Tongue (tissue), 2 donors: Measurements from ENCODE around the gene ARFGEF3. TPM values are rescaled to one million over a fixed set of nuclear protein-coding genes. Genes with fewer than 3 reads are reported as not detected.

Experiments
- DNase-seq: peaks from one replicate; pipeline ENCODE4 v3.0.0-alpha.2; 2015
- total RNA-seq: library from RNA; depleted of rRNA; stranded (reverse); fragments of >200 nt; gene quantifications from one replicate; pipeline ENCODE4 v1.2.3, GENCODE V29; 2014

Gene ARFGEF3
- total RNA-seq, 1 donor from 2014 or later = 3.3 TPM

DNA sequence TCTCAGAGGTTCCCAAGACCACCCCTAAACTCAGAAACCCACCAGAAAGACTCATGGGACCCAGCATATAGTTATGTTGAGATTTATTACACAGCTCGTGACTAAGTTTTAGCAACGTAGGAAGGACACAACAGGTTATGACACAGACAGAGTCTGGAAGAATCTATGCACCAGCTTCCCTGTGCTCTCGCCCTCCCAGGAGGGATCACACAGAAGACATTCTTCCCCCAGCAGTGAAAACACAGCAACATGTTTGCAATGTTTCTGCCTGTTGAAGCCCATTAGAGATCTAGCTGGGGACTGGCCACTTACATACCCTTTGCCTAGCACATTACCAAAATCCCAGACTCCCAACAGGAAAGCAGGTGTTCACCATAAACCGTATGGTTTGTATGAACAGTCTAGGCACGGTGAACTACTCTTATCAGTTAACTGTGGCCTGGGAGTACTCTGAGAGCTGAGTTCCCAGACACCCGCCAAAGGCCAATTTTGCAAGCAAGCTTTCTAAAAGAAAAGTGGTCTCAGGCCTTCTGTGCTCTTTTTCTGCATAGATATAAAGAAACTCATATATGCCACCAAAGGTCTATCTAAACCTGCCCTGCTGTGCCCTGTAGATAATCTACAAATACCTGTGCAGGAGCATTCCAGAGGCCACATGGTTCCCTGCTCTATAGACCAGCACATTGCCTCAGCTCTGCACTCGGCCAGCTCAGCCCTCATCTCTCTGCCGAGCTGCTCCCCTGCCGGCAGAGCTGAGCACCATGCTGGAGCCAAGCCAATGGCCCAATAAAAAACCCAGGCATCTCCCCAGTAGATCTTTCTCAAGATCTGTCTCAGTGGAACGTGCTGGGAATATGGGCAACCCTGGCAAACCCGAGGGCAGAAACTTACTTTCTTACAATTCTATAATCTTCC, 146.3 kb downstream of the ARFGEF3 start:
- DNase-seq = no peak

DNA sequence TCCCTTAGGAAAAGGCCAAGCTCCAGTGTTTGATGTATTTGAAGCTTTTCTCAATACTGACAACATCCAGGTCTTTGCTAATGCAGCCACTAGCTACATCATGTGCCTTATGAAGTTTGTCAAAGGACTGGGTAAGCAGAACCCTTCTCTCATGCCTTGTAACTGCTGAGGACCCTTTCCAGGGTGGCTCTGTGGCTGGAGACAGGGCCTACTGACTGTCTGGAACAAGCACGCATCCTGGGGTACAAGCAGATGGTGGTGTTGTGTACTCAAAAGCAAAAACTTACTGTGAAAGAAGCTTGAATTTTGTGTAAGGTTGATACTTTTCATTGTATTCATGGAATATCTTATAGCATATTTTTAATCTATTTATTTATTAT, 147.0 kb downstream of the ARFGEF3 start:
- no peak for DNase-seq

DNA sequence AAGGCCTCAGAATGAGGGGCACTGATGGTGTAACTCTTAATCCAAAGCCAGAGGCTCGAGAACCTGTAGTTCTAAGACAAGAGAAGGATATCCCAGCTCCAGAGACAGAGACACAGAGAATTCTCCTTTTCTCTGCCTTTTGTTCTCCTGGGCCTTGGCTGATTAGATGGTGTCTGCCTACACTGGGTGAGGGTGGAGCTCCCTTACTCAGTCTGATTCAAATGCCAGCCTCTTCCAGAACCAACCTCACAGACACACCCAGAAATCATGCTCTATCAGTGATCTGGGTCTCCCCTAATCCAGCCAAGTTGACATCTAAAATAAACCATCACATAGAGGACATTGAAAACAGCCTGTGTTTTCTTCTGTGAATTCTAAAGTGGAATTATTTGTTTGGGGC, 148.0 kb downstream of the ARFGEF3 start:
- DNase-seq = no peak

DNA sequence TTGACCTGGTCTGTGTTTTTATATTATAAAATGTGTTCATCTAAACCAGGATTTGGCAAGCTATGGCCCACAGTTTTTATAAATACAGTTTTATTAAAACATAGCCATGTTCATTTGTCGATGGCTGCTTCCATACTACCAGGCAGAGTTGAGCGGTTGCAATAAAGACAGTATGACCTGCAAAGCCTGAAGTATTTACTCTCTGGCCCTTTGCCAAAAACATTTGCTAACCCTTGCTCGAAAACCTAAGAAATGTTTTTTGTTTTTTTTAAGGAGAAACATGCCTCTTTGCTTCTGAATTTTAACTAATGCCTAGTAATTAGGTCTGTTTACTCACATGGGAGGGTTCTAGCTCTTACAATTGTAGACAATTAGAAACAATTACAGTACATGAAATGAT, 148.6 kb downstream of the ARFGEF3 start:
- DNase-seq = peak; percentile 45

DNA sequence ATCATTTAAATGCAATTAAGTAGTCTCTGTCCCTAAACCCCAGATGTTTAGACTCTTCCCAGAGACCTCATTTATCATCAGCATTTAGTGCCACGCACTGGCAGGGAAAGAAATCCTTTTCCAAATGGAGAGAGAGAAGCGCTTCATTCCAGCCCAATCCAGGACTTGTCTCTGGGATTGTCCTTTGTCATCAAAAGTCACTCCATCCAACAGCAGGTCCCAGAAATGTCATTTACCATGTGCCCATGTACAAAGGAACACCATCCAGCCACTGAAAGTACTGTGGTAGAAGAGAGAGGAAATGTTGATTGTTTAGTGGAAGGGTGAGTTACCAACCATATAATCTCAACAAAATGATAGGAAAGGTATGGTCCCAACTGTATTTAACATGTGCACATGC, 149.1 kb downstream of the ARFGEF3 start:
- DNase-seq = no peak

DNA sequence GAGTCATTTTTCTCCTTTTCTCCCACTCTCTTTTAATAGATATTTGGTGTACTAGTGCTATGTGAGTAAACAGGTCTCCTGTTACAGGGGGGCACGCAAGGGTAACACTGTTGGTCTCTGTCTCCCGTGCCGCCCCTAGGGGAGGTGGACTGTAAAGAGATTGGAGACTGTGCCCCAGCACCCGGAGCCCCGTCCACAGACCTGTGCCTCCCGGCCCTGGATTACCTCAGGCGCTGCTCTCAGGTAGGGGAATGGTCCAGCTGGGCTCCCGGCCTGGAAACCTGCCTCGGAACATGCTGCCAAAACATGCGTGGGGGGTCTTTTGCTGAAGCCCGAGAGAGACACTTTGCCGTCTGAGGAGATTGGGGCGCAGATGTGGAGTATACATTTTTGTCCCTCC, 149.5 kb downstream of the ARFGEF3 start:
- no peak for DNase-seq

DNA sequence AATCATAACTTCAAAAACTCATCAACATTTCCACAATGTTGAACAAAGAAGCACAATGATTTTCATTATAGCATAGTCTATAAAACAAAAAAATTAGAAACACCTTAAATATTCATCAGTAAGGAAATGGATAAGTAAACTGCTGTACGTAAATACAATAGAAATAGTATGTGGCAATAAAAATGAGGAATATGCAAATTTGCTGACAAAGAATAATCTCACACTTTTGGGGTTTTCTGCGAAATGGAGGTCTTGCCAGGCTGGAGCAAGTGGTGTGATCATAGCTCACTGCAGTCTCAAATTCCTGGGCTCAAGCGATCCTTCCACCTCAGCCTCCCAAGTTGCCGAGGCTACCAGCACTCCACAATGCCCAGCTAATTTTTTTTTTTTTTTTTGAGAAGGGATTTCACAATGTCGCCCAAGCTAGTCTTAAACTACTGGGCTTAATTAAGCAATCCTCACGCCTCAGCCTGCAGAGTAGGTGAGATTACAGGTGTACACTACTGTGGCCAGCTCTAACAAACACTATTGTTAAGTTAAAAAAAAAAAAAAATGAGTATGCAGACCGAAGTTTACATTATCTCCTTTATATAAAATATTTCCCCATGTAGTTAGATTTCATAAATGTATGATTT, 157.1 kb downstream of the ARFGEF3 start:
- DNase-seq = no peak

DNA sequence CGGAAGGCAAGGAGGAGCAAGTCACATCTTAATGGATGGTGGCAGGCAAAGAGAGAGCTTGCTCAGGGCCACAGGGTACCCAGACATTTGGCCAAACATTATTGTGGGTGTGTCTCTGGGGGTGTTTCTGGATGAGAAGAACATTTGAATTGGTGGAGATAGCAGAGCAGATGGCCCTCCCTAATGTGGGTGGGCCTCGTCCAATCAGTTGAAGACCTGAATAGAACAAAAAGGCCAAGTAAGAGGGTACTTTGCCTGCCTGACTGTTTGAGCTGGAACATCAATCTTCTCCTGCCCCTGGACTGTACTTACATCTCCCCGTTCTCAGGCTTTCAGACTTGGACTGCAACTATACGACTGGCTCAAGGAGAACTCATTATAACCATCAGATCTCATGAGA, 160.2 kb downstream of the ARFGEF3 start:
- no peak for DNase-seq

DNA sequence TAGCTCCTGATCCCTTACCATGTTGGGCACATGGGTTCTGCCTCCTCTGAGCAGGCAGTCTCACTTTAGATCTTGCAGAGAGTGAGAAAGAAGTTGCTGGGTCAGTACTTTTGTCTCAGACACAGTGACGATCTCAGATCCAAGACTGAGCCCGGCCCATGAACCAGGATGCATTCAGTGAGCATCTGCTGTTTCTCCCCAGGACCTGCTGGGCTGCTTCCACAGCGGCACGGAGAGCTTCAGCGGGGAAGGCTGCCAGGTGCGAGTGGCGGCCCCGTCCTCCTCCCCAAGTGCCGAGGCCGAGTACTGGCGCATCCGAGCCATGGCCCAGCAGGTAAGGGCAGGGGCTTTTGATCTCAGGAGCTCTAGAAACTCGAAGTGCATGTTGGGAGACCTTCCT, 162.1 kb downstream of the ARFGEF3 start:
- DNase-seq = no peak

DNA sequence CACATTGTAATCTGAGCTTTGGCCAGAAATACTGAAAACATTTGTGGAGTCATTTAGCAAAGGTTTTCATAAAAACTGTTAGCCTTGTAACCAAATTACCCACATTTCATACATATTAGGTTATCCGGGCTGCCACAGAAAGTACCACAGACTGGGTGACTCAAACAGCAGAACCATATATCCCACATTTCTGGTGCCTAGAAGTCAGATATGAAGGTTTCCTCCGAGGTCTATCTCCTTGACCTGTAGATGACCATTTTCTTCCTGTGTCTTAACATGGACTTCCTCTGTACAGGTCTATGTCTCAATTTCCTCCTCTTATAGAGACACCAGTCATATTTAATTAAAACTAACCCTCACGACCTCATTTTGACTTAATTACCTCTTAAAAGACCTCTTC, 166.5 kb downstream of the ARFGEF3 start:
- no peak for DNase-seq

DNA sequence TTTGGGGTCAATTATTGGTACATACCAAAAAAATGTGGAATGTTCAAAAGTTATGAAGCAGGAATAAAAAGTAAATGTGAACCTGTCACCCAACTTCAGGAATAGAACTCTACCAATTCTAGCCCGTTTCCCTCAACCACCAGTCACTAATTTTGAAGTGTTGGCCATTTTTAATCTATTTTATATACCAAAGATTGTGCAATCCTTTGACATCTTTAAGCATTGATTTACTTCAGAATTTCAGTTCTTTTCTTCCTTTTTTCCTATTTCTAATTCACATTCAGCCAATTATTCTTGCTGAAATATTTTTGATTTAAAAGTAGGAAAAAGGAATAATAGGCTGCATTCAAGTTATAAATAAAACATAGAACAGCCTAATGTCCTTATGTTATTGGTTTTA, 169.0 kb downstream of the ARFGEF3 start:
- DNase-seq = no peak

DNA sequence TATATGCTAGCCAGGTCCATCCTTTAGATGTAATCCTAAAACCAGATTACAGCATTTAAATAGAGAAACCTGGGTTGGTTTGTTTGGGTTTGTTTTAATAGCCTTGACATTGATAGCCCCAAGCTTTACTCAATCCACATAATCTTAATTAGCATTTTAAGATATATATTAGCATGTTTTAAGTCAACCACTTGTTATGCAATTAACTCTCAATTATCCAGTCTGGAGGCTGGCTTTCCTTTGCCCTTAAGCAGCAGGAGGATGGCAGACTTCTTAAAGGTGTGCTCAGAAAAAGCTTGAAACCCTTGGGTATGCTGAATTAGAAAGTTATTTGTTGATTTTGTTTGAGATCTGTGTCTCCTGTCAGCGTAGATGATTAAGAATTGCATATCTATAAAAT, 169.7 kb downstream of the ARFGEF3 start:
- DNase-seq = no peak

DNA sequence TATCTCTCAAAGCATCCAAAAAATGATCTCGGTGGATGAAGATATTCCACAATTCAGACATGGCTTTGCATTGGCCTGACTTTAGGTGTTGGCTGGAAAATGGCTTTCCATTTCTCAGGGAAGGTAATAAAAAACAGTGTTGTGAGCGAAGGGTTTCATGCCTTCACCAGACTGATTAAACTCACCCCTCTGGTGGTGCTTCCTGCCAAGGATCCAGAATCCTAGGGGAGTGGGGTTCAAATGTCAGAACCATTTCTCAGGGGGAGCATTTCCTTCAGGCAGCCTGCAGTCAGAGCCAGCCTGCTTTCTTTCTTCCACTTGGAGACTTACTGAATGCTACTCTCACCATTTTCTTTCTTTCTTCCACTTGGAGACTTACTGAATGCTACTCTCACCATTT, 170.2 kb downstream of the ARFGEF3 start:
- DNase-seq = no peak

DNA sequence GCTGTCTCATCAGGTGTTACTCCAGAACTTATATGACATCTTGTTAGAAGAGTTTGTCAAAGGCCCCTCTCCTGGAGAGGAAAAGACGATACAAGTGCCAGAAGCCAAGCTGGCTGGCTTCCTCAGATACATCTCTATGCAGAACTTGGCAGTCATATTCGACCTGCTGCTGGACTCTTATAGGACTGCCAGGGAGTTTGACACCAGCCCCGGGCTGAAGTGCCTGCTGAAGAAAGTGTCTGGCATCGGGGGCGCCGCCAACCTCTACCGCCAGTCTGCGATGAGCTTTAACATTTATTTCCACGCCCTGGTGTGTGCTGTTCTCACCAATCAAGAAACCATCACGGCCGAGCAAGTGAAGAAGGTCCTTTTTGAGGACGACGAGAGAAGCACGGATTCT, 172.3 kb downstream of the ARFGEF3 start:
- DNase-seq = no peak

DNA sequence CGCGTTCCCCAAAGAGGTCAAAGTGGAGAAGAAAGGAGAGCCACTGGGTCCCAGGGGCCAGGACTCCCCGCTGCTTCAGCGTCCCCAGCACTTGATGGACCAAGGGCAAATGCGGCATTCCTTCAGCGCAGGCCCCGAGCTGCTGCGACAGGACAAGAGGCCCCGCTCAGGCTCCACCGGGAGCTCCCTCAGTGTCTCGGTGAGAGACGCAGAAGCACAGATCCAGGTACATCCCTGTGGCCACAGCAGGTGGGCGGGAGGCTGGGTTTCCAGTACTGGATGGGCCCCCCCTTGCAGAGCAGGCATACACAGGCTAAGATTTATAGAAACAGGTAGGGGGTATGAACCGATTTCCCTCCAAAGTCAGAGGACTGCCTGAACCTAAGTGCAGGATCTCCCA, 173.2 kb downstream of the ARFGEF3 start:
- no peak for DNase-seq

DNA sequence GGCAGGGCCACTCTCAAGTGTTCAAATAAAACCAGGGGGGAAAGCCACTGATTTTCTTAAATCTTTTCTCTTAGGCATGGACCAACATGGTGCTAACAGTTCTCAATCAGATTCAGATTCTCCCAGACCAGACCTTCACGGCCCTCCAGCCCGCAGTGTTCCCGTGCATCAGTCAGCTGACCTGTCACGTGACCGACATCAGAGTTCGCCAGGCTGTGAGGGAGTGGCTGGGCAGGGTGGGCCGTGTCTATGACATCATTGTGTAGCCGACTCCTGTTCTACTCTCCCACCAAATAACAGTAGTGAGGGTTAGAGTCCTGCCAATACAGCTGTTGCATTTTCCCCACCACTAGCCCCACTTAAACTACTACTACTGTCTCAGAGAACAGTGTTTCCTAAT, 174.5 kb downstream of the ARFGEF3 start:
- no peak for DNase-seq

DNA sequence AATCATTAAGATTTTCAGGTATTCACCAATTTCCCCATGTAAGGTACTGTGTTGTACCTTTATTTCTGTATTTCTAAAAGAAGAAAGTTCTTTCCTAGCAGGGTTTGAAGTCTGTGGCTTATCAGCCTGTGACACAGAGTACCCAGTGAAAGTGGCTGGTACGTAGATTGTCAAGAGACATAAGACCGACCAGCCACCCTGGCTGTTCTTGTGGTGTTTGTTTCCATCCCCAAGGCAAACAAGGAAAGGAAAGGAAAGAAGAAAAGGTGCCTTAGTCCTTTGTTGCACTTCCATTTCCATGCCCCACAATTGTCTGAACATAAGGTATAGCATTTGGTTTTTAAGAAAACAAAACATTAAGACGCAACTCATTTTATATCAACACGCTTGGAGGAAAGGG, 175.3 kb downstream of the ARFGEF3 start:
- DNase-seq = no peak

DNA sequence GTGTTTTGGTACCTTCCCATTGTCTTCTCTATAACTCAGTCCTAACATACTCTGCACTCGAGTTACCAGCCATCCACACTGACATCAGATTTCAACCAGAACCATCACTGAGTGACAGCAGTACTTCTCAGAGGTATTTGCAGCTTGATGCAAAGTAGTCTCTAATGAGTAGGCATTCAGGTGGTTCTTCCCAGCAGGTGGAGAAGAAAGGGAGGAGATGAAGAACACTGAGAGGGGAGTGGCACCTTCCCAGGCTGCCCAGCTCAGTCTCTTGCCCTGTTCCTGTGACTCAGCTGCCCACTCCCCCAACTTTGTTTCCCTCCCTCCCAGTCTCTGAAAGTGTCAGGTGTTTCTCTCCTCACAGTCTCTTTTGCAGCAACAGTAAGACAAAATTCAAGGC, 177.3 kb downstream of the ARFGEF3 start:
- DNase-seq = no peak

DNA sequence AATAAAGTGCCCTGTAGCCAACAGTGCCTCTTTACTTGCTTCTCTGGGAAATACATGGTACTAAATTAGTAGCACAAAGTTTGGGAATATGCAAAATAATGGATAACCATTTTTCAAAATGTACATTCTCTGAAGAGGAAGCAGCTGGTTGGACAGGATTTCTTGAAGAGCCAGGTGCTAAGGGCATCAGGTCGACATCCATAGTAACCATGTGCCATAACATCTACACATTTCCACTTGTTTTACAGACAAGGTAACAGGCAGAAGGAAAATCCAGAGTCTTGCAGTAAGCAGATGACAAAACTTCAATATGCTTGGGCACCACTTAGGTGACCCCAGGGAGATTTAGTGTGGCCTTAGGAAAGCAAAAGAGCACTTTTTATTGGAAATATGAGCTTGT, 179.4 kb downstream of the ARFGEF3 start:
- no peak for DNase-seq

DNA sequence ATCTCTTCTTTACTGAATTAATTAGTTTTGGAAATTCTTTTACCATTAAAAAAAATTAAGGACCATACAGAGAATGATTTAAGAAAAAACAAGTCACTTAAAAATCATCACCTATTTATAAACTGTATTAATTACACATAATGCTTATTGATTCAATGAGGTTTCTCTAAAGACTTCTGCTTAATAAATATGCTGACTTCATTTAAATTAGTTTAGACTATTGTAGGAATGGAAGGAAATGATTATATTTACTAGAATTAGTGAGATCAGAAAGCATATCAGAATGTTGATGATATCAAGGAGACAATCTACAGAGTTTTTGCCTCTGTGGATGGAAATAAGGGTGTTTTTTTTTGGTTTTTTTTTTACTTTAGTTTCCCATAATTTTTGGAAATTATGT, 181.4 kb downstream of the ARFGEF3 start:
- no peak for DNase-seq

DNA sequence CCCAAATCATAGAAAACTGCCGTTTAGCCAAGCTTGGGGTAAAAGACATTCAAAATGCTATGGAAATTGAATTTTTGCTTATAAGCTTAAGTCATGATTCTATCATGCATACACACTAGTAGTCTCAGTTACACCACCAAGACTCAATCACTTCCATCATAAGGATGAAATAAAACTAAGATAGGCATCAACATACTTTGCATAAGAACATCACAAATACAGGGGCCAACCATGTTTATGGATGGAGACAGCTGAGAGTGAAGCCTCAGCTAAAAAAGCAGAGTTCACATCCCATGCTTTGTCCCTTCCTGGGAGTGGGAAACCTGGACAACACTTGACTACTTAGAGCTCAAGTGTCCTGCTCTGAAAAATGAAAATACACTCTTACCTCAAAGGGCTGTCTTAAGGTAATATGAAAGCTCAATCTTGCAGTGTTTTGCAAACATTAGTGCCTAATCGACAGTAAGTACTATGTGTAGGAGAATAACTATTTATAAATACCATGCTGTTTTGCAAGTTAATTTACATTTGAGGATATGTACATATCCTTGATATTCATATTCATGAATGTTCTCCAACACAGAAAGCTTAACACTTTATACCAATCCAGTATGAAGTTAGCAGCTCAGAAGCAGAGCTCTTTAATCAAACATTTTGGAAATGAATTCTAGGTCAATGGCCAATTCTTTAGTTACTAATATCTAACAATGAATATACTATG, 184.0 kb downstream of the ARFGEF3 start:
- DNase-seq = no peak

DNA sequence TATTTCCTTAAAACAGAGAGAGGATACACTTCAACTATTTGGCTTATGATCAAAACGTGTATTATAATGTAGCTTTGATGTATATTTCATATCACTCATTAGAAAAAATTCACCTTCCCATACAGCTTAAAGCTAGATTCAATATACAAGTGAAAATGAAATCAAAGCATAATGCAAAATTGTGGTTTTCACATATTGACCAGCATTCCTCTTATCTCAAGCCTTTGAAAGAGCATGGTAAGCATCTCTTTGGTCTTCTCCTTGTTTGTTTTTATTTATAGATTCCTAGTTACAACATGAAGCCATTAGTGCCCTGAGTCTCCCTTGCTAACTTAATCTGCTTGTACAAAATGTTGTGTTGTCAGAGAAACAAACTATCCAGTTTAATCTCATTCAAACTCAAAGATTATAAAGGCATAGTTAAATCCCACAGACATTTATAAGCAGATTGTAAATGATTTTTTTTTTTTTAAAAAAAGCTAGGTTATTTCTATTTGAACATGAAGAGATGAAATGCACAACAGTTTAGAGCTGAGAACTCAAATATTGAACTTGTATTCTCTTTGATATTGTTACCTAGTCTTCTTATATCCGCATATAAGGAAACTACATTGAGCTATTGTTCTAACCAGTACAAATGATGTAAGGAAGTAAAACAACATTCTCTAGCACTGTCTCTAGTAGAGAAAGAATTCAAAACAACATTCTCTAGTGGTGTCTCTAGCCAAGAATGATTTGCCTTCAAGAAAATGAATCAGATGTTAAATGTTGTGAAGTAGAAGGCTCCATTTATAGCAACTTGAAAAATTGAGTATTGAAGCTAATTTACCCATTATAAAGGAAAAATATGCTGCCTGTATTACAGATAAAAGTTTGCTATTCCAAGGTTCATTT, 184.8 kb downstream of the ARFGEF3 start:
- DNase-seq = no peak
